NCI-H2081 treated with DMSO at 0.1 percent for 48 hours (cell line): ENCODE measurements around the gene TP63.

Source experiments
- DNase-seq: peaks from one replicate; lab custom pipeline; 2025; lab: John Stamatoyannopoulos, UW

The TP63 gene

DNA sequence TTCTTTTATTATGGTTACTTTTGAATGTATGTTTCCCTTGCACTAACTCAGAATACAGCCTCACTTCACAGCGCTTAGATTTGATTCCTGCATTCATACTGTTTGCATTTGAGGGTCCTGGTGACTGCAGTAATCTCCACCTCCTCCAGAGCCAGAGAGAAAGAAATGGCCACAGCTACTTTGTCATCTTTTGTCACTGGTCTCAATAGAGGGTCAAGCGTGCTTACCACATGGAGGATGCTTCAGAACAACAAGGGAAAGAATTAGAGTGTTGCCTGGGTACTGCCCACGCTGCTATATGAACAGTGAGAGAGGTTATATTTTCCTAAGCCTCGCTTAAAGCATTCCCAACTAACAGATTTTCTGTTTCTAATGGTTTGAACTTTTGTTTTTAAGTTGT, 190.1 kb downstream of the TP63 start:
- no peak for DNase-seq

DNA sequence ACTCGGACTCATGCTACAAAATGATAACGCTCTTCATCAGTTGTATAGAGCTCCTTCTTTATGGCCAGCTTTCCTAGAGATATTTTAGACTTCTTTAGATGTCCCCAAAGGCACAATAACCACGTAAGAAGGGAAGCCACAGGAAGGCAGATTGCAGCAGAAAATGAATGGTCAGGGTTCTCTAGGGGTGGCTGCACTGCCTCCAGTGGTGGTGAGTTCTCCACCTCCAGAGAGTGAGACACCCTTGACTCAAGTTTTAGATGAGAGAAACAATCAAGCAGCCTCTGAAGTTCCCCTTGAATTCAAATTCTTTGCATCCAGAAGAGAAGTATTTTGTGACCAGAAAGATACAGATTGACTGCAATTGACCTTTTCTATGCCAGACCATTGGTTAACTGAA, 191.5 kb downstream of the TP63 start:
- DNase-seq: no peak

DNA sequence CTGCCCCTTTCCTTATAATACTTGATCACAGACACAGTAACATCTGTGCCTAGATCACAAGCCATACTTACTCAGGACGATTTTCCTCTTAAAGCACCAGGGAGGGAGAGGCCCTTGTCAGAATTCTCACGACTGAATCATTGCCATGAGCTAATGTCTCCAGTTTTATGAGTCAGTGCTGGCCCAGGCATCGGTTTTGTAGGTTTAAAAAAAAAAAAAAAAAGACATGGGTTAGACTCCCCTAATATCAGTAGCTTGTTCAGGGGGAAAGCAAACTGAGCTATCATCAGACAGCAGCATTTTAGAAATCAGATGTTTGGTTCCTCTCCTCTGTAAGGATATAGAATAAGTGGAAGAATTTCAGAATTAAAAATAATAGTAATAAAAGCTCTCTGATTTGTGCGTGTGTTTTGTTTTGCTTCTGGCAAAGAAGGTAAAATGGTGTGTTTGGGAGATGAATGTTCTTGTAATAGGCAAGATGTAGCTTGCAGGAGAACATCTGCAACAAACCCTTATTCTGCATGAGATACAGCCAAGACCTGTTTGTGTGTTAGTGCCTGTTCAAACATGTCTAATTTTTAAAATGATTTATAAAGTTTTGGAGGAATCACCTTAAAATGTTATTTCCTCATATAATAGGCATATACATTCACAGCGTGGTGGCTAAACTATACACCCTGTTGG, 193.6 kb downstream of the TP63 start:
- DNase-seq: no peak

DNA sequence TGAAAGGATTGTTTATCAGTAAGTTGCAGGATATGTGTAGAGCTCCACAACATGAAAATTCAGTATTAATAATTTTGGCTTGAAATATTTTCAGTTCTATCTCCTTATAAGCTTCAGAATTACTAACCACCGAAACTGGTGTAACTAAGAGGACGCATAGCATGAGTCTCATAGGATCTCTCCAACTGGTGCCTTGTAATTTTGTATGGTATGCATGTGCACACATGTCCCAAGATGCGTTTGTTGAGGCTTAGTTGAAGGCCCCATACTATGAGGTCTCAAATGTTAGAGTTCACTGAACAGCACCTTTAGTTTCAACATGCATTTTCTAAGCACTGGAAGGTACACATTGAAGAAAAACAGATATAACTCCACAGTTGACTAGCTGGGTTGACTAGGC, 195.4 kb downstream of the TP63 start:
- no peak for DNase-seq

DNA sequence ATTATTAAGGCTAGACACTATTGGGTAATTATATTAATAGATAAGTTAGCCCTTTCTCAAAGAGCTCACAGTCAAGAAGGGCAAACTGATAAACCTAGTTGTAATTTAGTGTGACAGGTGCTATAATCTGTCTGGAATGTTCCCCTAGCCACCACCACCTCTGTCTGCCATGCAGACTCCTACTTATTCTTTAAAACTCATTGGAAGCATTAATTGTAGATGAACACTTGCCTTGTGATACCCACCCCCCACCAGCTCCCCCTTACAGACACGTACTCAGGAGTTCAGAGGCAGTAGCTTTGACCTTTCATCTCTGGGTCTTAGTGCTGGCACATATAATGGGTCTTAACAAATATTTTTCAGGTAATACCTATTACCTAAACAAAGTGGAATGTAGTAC, 195.9 kb downstream of the TP63 start:
- no peak for DNase-seq

DNA sequence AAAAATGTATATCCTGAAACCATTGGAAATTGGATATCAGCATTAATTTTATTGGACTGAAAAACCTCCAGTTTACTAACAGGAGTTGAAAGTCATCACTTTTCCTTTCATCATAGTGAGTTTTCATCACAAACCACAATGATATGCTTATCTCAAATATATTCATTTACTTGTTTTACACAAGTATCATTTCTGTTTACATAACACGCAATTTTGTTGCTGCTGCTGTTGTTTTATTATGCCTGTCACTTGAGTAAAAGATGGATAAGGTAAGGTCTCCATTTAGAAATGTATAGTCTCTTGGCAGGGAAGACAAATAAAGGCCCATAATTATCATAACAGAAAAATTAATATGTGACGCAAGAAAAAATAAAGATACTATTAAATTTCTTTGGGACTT, 199.2 kb downstream of the TP63 start:
- DNase-seq: no peak

DNA sequence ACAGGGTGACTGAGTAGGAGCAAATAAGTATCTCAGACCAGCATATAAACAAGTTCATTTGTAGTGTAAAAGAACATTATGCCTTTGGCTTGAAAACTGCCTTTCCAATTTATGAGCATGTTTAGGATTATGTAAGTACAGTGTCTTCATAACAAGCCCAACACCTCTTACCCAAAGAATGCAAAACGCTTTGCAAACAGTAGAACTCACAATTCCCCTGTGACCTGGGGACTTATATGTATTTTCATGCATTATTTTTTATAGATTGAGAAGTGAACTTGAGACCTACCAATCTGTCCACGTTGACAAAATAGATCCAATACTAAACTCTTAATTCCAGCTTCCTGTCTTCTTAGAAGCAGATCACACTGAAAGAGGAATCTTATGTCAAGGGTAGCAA, 202.1 kb downstream of the TP63 start:
- DNase-seq: no peak

DNA sequence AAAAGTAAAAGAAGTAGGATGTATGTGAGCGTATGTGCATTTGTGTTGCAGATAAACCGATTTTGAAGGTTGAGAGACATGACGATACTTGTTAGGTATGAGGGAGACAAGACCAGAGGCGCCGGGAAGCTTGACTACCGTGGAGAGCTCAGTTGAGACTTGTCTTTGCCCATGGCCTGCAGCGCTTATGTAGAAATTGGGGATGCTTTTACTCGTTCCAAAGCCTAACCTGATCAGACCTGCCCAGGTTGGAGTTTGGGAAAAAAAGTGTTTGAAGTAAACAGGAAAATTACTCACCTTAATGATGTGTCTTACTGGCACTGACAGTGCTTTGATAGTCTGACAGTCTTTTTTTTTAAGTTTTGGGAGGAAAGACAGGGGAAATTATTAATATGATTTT, 202.8 kb downstream of the TP63 start:
- DNase-seq: no peak

DNA sequence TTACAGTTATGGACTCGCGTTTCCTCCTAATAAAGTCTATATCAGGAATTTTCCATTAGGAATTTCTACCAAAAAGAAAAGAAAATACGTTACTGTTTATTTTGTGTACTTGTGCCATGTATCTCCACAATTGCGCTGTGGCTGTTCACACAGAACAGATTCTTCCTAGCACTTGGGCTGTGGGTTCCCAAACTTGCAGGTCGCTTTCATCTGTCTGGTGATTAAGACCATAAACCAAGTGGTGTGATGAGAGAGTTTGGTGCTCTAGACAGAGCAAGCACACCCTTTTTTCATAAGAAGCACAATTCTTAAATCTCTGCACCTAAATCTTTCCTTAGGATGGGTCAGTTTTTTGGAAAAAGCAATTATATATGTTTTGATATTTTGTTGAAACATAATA, 203.3 kb downstream of the TP63 start:
- no peak for DNase-seq

DNA sequence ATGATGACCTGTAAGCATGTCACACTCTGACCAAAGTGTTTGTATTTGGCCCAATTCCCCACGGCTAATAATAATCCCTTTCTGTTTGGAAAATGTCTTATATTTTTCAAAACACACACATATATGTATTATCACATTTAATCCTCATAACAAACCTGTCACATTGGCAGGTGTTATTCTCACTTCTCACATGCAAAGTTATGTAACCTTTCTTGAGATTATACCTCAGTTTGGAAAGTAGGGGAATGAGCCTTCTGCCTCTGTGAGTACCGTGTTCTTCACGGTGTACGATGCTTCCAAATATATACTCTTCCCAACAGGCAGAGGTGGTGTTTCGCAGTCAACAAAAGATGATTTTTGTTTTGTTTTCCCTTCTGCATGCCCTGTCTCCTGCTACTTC, 205.6 kb downstream of the TP63 start:
- no peak for DNase-seq

DNA sequence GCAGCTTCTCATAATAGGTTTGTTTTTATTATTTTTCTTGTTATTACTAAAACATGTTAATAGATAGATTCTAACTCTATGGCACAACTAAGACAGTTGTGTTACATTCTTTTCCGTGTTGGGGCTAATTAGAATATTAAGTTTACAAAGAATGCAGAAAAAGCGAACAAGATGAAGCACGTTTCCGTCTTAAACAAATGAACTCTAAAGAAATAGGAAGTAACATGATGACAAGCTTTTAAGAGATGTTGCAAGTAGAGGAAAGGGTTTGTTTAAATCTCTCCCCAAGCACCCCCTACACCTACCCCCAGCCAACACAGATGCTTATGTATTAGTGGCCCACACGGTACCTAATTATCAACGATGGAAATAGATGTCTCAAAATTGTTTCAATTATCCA, 207.1 kb downstream of the TP63 start:
- no peak for DNase-seq

DNA sequence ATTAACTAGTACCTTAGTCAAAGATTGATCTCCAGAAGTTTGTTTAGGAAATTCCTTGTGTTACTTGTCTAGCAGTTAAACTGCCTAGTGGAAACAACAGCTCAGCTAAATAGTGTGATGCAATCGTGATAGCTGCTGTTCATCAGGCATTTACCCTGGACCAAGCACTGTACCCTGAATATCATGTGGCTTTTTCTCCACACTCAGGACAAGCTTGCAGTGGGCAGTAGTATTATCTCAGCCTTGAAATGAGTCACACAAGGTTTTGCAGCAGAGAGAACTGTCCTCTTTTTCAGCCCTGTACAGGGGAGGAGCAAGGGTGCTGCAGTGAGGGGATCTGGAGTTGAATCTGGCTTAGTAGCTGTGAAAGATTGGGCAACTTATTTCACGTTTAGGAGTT, 208.4 kb downstream of the TP63 start:
- no peak for DNase-seq

DNA sequence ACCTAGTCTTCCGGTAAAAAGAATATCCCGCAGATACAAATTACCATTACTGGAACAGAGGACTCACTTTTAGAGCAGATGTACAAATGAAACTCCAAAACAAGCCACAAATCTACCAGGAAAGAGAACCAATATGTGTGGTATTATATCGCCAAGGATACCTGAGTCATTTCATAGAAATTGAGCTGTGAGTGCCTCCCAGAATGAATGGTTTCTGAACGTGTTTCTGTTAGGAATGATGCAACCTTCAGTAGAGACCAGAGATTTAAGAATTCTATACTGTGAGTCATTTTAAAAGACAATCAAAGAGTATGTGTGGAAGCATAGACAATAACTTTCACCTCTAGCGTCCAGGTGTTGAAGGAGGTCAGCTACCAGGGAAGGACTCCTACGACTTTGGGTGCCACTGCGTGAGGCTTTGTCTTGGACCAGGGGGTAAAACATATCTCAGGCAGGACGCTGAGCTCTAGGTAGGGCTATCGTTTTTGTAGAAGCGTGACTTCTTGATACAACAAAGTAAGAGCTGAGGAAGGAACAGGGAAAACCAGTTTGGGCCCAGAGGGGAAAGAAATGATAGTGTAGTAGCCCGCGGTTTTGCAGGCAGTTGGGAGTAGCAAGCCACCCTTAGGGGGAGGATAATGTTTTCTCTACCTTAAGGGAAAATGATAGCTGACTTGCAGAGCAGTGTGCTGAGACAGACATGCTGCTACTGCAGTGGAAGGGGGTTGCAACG, 210.4 kb downstream of the TP63 start:
- no peak for DNase-seq

DNA sequence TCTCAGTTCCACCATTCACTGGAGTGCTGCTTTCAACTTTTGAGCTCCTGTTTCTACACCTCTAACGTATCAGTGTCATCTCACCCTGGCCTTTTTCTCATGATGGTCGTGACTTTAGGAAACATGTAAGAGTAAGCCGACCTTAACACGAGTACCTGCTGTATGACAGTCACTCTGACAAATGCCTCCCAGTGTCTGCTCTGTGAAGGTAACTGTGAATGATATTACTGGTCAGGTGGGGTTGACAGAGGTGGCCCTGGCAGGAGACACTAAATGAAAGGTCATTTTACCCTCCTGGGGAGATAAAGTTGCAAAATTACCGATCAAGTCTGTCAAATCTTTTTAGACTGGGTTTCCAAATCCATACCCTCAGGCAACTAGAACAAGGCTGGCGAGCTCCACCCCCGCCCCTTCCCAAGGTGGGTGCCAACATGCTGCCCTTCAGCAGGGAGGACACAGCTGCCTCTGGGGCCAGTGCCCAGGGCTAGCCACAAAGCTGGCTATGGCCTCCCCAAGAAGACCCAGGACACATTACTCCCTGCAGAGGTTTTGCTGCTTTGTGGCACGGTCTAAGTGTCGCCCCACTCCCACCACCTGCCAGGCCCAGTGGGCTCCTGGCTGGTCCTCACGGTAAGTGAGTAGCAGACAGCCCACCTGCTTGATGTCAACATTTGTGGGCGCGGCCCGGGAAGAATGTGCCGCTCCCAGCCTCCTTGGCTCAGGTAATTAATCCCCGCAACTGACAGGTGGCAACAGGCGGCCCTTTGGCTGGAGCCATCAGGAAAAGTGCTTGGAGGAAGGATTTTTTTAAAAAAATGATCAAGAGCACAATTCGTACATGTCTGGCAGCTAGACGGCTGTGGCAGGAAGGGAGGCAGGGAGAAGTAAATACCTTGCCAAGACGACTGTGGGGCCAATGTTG, 211.8 kb downstream of the TP63 start:
- DNase-seq: no peak

DNA sequence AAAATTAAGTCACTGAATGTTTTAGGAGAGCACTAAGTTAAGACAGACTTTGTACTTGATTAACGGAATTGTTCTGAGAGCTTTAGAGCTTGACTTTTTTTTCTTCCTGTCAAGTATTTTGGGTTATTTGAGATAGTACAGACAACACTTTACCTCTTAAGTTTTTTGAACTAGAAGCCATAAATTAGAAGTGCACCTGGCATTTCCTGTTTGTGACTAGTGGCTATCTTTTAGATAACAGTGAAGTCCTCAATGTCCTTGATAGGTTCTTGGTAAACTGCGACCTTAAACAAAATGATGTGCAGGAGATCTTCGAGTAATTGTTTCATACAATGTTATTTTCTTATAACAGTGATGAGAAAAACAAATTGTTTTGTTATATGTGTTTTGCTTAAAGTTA, 213.9 kb downstream of the TP63 start:
- DNase-seq: no peak

DNA sequence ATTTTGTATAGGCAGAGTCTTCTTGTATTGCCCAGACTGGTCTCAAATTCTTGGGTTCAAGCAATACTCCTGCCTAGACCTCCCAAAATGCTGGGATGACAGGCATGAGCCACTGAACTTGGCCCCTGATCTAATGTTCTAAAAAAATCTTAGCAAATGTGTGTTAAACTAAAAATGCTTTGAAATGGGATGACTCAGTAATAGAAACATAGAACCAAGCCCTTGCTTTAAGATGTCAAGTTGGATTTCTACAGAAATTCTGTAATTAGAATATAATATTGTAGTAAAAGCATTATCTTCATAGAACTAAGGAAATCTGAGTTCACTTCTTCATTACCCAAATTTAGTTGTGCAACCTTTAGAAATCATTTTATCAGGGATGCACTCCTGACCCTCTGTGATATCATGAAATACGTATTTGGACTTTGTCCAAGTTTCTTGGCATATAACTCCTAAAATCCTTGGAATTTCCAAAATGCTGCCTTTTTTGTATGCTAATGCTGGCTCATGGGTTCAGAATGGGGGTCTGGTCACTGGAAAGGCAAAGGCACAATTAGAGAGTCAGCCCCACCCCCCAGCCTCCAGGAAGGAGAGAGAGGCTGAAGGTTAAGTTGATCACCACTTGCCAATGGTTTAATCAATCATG, 217.3 kb downstream of the TP63 start:
- no peak for DNase-seq

DNA sequence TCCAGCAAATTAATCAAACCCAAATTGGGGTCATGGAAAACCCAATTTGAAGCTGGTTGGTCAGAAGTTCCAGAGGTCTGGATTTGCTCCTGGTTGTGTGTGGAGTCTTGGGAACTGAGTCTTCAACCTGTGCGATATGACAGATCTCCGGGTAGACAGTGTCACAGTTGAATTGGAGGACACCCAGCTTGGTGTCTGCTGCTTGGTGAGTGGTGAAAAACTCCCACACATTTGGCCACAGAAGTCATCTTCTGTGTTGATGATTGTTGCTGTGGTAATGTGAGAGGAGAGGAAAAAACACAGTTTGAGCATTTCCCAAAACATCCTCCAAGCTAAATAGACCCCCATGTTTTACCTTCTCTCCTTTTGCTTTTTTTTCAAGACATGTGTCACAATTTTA, 218.1 kb downstream of the TP63 start:
- DNase-seq: no peak

DNA sequence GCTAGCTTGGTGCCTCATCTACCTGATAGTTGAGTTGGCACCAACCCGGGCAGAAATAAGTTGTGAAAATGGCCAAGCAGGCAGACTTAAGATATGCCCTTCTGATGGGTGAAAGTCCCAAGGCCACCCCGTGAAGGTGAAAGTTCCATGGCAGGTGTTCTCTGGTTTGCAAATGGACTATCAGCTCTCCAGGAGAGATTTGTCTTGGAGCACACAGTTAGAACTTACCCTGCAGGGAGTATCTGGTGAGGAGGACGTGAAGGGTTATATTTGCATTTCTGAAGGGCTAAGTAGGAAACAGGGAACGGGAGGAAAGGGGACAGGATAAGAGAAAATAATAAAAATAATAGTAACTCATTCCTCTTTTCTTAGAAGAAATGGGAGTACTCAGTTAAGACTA, 220.5 kb downstream of the TP63 start:
- no peak for DNase-seq

DNA sequence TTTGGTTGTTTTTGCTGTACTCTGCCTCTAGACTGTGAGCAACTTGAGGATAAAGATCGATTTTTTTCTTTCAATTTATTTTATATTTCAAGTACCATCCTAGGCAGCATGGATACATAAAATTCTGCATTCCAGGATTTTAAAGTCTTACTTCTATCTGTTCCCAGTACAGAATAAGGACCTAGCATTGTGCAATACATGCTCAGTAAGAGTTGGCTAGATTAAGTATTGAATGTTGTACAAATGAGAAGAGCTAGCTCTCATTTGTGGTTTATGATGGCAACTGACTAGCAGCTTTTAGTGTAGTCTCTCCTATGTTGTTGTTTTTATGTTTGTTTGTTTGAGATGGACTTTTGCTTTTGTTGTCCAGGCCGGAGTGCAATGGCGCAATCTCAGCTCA, 222.7 kb downstream of the TP63 start:
- DNase-seq: no peak

DNA sequence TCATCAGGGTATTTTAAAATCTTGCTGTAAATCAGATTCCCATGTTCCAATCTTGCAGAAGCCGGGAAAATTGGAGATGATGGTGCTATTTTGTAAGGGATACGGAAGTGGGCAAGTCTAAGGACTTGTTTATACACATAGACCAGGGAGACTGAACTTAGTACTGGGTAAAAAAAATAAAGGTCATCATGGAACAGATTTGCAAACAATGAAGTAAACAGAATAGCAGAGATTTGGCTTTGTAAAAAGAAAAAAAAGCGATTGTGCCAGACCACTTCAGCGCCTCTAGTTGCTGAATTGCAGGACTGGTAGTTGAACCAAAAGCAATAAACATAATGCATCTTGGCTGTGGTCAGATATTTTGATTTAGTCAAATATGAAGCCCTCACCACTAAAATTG, 229.1 kb downstream of the TP63 start:
- no peak for DNase-seq

DNA sequence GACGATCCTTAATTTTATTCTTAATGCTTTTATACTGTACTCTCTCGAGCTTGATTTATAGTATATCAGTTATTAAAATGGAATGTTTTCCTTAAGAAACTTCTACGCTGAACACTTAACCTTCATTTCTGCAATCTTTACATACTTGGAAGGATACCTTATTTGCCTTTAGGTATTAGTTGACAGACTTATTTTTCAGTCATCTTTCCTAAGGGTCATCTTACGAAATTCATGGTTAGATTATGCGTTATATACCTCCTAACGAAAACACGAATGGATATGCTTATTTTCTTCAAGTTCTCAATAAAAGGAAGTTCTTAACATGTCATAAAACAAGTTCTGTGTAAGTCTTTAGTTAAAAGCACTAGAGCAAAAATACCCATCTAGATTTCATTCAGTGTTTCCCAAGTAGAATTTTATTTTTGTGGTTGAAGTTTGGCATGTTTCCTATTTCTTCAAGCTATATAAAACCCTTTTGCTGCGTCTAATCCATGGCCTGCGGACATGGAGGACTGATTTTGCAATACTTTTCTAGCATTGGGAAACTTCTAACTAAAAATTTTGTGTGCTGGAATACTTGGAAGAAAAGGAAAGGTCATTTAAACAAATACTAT, 231.3 kb downstream of the TP63 start:
- DNase-seq: no peak

DNA sequence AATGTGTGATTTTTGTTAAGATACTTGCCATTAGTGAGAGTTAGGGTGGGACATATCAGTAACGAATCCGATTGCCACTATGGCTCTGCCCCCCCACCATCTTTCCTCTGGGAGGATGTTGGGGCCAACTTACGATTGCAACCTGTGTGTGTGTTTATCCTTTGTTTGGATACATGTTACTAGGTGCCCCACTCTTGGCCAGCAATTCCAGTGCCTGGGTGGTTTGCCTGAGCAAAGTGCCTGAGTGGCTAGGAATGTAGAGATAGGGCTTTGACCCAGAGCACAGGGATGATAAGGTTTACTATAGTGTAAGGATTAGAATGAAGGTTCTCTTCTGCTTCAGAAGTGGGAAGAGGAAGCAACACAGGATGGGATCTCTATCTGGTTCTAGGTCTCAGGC, 231.8 kb downstream of the TP63 start:
- DNase-seq: no peak
